KMS-11 (cell line): ENCODE results near the gene KMT2C.

ENCODE experiments used
- H2AFZ ChIP-seq: fragments of 200-600 bp; sonication (generic); 2 replicates; pipeline ENCODE4 v1.6.1; 2016; ENCODE audit warnings: antibody characterized with exemption, mixed run types, low read depth
- H3K27ac ChIP-seq: fragments of 200-600 bp; sonication (generic); 2 replicates; pipeline ENCODE4 v1.6.1; 2016; ENCODE audit warnings: mild to moderate bottlenecking, mixed run types
- H3K27me3 ChIP-seq: fragments of 200-600 bp; sonication (generic); 2 replicates; pipeline ENCODE4 v1.6.1; 2017; ENCODE audit warnings: mild to moderate bottlenecking, low read depth, mixed run types, moderate library complexity; ENCODE audit not compliant: insufficient read depth
- H3K36me3 ChIP-seq: fragments of 200-600 bp; sonication (generic); 2 replicates; pipeline ENCODE4 v1.6.1; 2017; ENCODE audit warnings: mild to moderate bottlenecking, mixed run types; ENCODE audit not compliant: insufficient read depth
- H3K4me1 ChIP-seq: fragments of 200-600 bp; sonication (generic); 2 replicates; pipeline ENCODE4 v1.6.1; 2016; ENCODE audit warnings: mild to moderate bottlenecking, low read depth, mixed run types; ENCODE audit not compliant: poor library complexity, severe bottlenecking
- H3K4me2 ChIP-seq: fragments of 200-600 bp; sonication (generic); 2 replicates; pipeline ENCODE4 v1.7.0; 2016; ENCODE audit warnings: mild to moderate bottlenecking, mixed run types
- H3K4me3 ChIP-seq: fragments of 200-600 bp; sonication (generic); IDR thresholded peaks from 2 replicates; pipeline ENCODE4 v1.6.1; 2017; ENCODE audit warnings: low read depth, low read length, mixed read lengths; ENCODE audit not compliant: insufficient read depth
- H3K79me2 ChIP-seq: fragments of 200-600 bp; sonication (generic); 2 replicates; pipeline ENCODE4 v1.6.1; 2016; ENCODE audit warnings: low read depth, mixed run types; ENCODE audit not compliant: insufficient read depth
- H3K9ac ChIP-seq: fragments of 200-600 bp; sonication (generic); 2 replicates; pipeline ENCODE4 v1.6.1; 2016; ENCODE audit warnings: mild to moderate bottlenecking, mixed run types
- H4K20me1 ChIP-seq: fragments of 200-600 bp; sonication (generic); 2 replicates; pipeline ENCODE4 v1.6.1; 2016; ENCODE audit warnings: mild to moderate bottlenecking, mixed run types; ENCODE audit not compliant: insufficient read depth
- CTCF ChIP-seq: fragments of 200-600 bp; sonication (generic); conservative IDR thresholded peaks from 2 replicates; pipeline ENCODE4 v1.6.1; 2017; ENCODE audit warnings: low read depth, mild to moderate bottlenecking, antibody characterized with exemption, low read length, moderate library complexity, mixed read lengths

KMT2C gene

GRCh38 chr7:152095771-152096170, 340.0 kb downstream of the KMT2C start:
- Histone ChIP-seq H3K79me2 (no peaks in the 10 kb centered on the region), H3K9ac (no peak overlapping the region), H2AFZ (no peak overlapping the region), H3K4me2 (no peak overlapping the region), H3K4me3 (no peak overlapping the region), H4K20me1 (no peaks in the 10 kb centered on the region), H3K4me1 (no peaks in the 10 kb centered on the region), H3K36me3 (no peaks in the 10 kb centered on the region), H3K27me3 (no peaks in the 10 kb centered on the region), H3K27ac (no peak overlapping the region)
- no peak for TF ChIP-seq CTCF

- Histone ChIP-seq H3K9ac (no peak overlapping the region), H3K4me2 (no peak overlapping the region), H3K4me3 (no peak overlapping the region), H4K20me1 (no peaks in the 10 kb centered on the region), H3K79me2 (no peaks in the 10 kb centered on the region), H3K27ac (no peak overlapping the region), H3K27me3 (no peaks in the 10 kb centered on the region), H2AFZ (no peak overlapping the region), H3K36me3 (no peaks in the 10 kb centered on the region), H3K4me1 (no peaks in the 10 kb centered on the region)
- TF ChIP-seq CTCF, result no peak
Observed at GRCh38 chr7:152093717-152094116, 342.1 kb downstream of the KMT2C start.

GRCh38 chr7:152090747-152091146, 345.1 kb downstream of the KMT2C start:
- no peak overlapping the region for H3K4me2 ChIP-seq
- no peaks in the 10 kb centered on the region for H4K20me1 ChIP-seq
- H3K79me2 ChIP-seq, result no peaks in the 10 kb centered on the region
- H3K27ac ChIP-seq, result no peak overlapping the region
- no peak for TF ChIP-seq CTCF
- no peak overlapping the region for H3K9ac ChIP-seq
- H3K27me3 ChIP-seq, result no peaks in the 10 kb centered on the region
- no peaks in the 10 kb centered on the region for H3K36me3 ChIP-seq
- no peak overlapping the region for H3K4me3 ChIP-seq
- H2AFZ ChIP-seq, result no peak overlapping the region
- no peaks in the 10 kb centered on the region for H3K4me1 ChIP-seq

- H3K9ac ChIP-seq, result no peak overlapping the region
- no peaks in the 10 kb centered on the region for H3K4me1 ChIP-seq
- H3K27me3 ChIP-seq, result no peaks in the 10 kb centered on the region
- H3K4me2 ChIP-seq, result no peak overlapping the region
- H3K27ac ChIP-seq, result no peak overlapping the region
- no peaks in the 10 kb centered on the region for H3K79me2 ChIP-seq
- no peaks in the 10 kb centered on the region for H4K20me1 ChIP-seq
- H3K36me3 ChIP-seq, result no peaks in the 10 kb centered on the region
- H2AFZ ChIP-seq, result no peak overlapping the region
- no peak for TF ChIP-seq CTCF
- no peak overlapping the region for H3K4me3 ChIP-seq
Observed at GRCh38 chr7:152089183-152089582, 346.6 kb downstream of the KMT2C start.
